GM23338 (cell line): ENCODE data around the gene MID1IP1. TPM values are rescaled to one million over a fixed set of nuclear protein-coding genes. Genes with fewer than 3 reads are reported as not detected.
A peak's percentile ranks its signal among the peaks of the same experiment; 100 is the strongest.

ENCODE experiments used
- ATAC-seq: fragments of 200-7000 bp; cut with Tn5 transposase; 3 replicates; pipeline ENCODE4 v1.9.1; 2020
- DNase-seq: peaks from one replicate; pipeline ENCODE4 v3.0.0-alpha.2; 2015; ENCODE audit warnings: low spot score
- H2AFZ ChIP-seq: fragments of 200-600 bp; sonication (generic); 2 replicates; pipeline ENCODE4 v1.8.0; 2016; ENCODE audit warnings: antibody characterized with exemption, mild to moderate bottlenecking, moderate library complexity
- H3F3A ChIP-seq: fragments of 200-600 bp; sonication (generic); replicated peaks from 2 replicates; pipeline ENCODE4 v1.8.0; 2017; ENCODE audit warnings: antibody characterized with exemption, mixed run types, low read depth
- H3K27ac ChIP-seq: fragments of 200-600 bp; sonication (generic); 2 replicates; pipeline ENCODE4 v1.6.1; 2016; ENCODE audit warnings: low read depth
- H3K27me3 ChIP-seq: fragments of 200-600 bp; sonication (generic); 2 replicates; pipeline ENCODE4 v1.8.0; 2016; ENCODE audit warnings: mild to moderate bottlenecking, mixed run types, moderate library complexity; ENCODE audit not compliant: insufficient read depth
- H3K36me3 ChIP-seq: fragments of 200-600 bp; sonication (generic); 2 replicates; pipeline ENCODE4 v1.8.0; 2016; ENCODE audit warnings: mild to moderate bottlenecking; ENCODE audit not compliant: insufficient read depth
- H3K4me1 ChIP-seq: fragments of 200-600 bp; sonication (generic); 2 replicates; pipeline ENCODE4 v1.8.0; 2016; ENCODE audit warnings: mild to moderate bottlenecking, moderate library complexity; ENCODE audit not compliant: insufficient read depth
- H3K4me2 ChIP-seq: fragments of 200-600 bp; sonication (generic); 2 replicates; pipeline ENCODE4 v1.7.1; 2017; ENCODE audit warnings: mixed run types
- H3K4me3 ChIP-seq: fragments of 200-600 bp; sonication (generic); 2 replicates; pipeline ENCODE4 v1.6.1; 2016; ENCODE audit warnings: mixed run types
- H3K79me2 ChIP-seq: fragments of 200-600 bp; sonication (generic); replicated peaks from 2 replicates; pipeline ENCODE4 v1.8.0; 2017; ENCODE audit warnings: mild to moderate bottlenecking; ENCODE audit not compliant: insufficient read depth
- H3K9me2 ChIP-seq: fragments of 200-600 bp; sonication (generic); 2 replicates; pipeline ENCODE4 v1.8.0; 2017; ENCODE audit not compliant: insufficient read depth
- H4K20me1 ChIP-seq: fragments of 200-600 bp; sonication (generic); replicated peaks from 2 replicates; pipeline ENCODE4 v1.8.0; 2017; ENCODE audit warnings: mild to moderate bottlenecking; ENCODE audit not compliant: insufficient read depth
- H3K27ac Mint-ChIP-seq: 2 replicates; pipeline ENCODE4 v1.8.0; 2020; ENCODE audit warnings: inconsistent platforms, mild to moderate bottlenecking, moderate library complexity, mixed read lengths
- H3K27me3 Mint-ChIP-seq: 3 replicates; pipeline ENCODE4 v1.8.0; 2022; ENCODE audit warnings: low read depth, mild to moderate bottlenecking, moderate library complexity, mixed read lengths, inconsistent platforms; ENCODE audit not compliant: insufficient read depth, poor library complexity
- H3K36me3 Mint-ChIP-seq: 3 replicates; pipeline ENCODE4 v1.8.0; 2021; ENCODE audit warnings: low read depth, mild to moderate bottlenecking, inconsistent platforms, moderate library complexity, mixed read lengths
- H3K4me1 Mint-ChIP-seq: 3 replicates; pipeline ENCODE4 v1.8.0; 2020; ENCODE audit warnings: mild to moderate bottlenecking, inconsistent platforms, mixed read lengths
- H3K4me3 Mint-ChIP-seq: 3 replicates; pipeline ENCODE4 v1.8.0; 2021; ENCODE audit warnings: moderate library complexity, mild to moderate bottlenecking, inconsistent platforms, mixed read lengths
- H3K9me3 Mint-ChIP-seq: 3 replicates; pipeline ENCODE4 v1.8.0; 2020; ENCODE audit warnings: moderate library complexity, mild to moderate bottlenecking, inconsistent platforms, mixed read lengths
- CREB1 ChIP-seq: fragments of 250-450 bp; sonication (Bioruptor Pico); IDR thresholded peaks from 2 replicates; pipeline ENCODE4 v1.5.0; 2020; ENCODE audit warnings: low read depth, mild to moderate bottlenecking, moderate library complexity
- CTCF ChIP-seq, 2 experiments: fragments of 200-600 bp in 1 of 2; sonication (generic) in 1 of 2; conservative IDR thresholded peaks; 2 replicates each; pipeline versions ENCODE4 v1.5.1 to v1.6.1; 2016 to 2017; ENCODE audit warnings: antibody characterized with exemption in 2 of 2, low read depth in 2 of 2, mild to moderate bottlenecking in 2 of 2, moderate library complexity in 1 of 2
- EZH2 ChIP-seq: fragments of 200-600 bp; sonication (generic); IDR thresholded peaks from one replicate; pipeline ENCODE4 v1.8.0; 2017; ENCODE audit warnings: antibody characterized with exemption, mild to moderate bottlenecking, low read depth; ENCODE audit not compliant: unreplicated experiment
- JUNB ChIP-seq: IDR thresholded peaks from one replicate; pipeline ENCODE4 v1.6.1; 2016; ENCODE audit warnings: antibody characterized with exemption; ENCODE audit not compliant: unreplicated experiment
- POLR2AphosphoS5 ChIP-seq: IDR thresholded peaks from 2 replicates; pipeline ENCODE4 v1.6.1; 2016; ENCODE audit warnings: antibody characterized with exemption, low read depth
- REST ChIP-seq: IDR thresholded peaks from one replicate; pipeline ENCODE4 v1.6.1; 2018; ENCODE audit warnings: antibody characterized with exemption; ENCODE audit not compliant: unreplicated experiment
- ZNF331 ChIP-seq: fragments of 250-450 bp; sonication (Bioruptor Pico); IDR thresholded peaks from 2 replicates; pipeline ENCODE4 v1.5.0; 2020; ENCODE audit warnings: low read depth, mild to moderate bottlenecking, moderate library complexity
- polyA plus RNA-seq: library from polyadenylated mRNA; unstranded; fragments of >200 nt; fragmentation: Nextera tagmentation; extraction: Ambion mirVana; gene quantifications from 2 replicates; pipeline ENCODE4 v1.2.1, GENCODE V29; 2016
- total RNA-seq: library from RNA; depleted of rRNA; stranded (reverse); fragments of >200 nt; shearing (Covaris generic); gene quantifications from 2 replicates; pipeline ENCODE4 v1.2.3, GENCODE V29; 2014
- TF ChIP-seq, protein P1 (sequence below): IDR thresholded peaks from 2 replicates; pipeline ENCODE4 v1.6.1; 2016; ENCODE audit warnings: antibody characterized with exemption

Gene MID1IP1
- total and polyA plus RNA-seq, 2 experiments from 2014 or later: 26.1 to 161 TPM

- no peaks in the 10 kb centered on the region for H3K9me2 ChIP-seq
- H2AFZ ChIP-seq: no peak overlapping the region
- Mint-ChIP-seq H3K36me3 (peaks cover 54% of the 10 kb centered on the region), H3K4me1 (peaks cover 16% of the 10 kb centered on the region), H3K9me3 (peaks cover 2% of the 10 kb centered on the region; the same call in 2 of the 3 replicates), H3K27ac (peak overlapping the region; percentile 99), H3K4me3 (peak overlapping the region; percentile 100), H3K27me3 (peaks cover 21% of the 10 kb centered on the region)
- DNase-seq: peak; percentile 87
- peak overlapping the region; percentile 81 for H3K4me2 ChIP-seq
- TF ChIP-seq, protein P1, sequence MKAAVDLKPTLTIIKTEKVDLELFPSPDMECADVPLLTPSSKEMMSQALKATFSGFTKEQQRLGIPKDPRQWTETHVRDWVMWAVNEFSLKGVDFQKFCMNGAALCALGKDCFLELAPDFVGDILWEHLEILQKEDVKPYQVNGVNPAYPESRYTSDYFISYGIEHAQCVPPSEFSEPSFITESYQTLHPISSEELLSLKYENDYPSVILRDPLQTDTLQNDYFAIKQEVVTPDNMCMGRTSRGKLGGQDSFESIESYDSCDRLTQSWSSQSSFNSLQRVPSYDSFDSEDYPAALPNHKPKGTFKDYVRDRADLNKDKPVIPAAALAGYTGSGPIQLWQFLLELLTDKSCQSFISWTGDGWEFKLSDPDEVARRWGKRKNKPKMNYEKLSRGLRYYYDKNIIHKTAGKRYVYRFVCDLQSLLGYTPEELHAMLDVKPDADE: no peak
- TF ChIP-seq ZNF331 (CRISPR knock-in tag): no peak
- TF ChIP-seq EZH2: no peak
- no peak for TF ChIP-seq CTCF (conservative IDR thresholded peaks at IDR 0.05; ENCODE audit: low read depth in 2 of 2)
- TF ChIP-seq CREB1: peak; percentile 62; the same call in 1 of the 2 replicates
- TF ChIP-seq REST: no peak
- TF ChIP-seq JUNB: no peak
- TF ChIP-seq POLR2AphosphoS5: peak; percentile 82
- no peaks in the 10 kb centered on the region for H3F3A ChIP-seq
- H3K4me3 ChIP-seq: peak overlapping the region; percentile 72
- H4K20me1 ChIP-seq: no peaks in the 10 kb centered on the region
- peak; percentile 83 for ATAC-seq
- no peaks in the 10 kb centered on the region for H3K27me3 ChIP-seq
- peaks cover 14% of the 10 kb centered on the region for H3K4me1 ChIP-seq
- H3K27ac ChIP-seq: peak overlapping the region; percentile 98
- peaks cover 6% of the 10 kb centered on the region; the same call in 1 of the 2 replicates for H3K36me3 ChIP-seq
- H3K79me2 ChIP-seq: peaks cover 52% of the 10 kb centered on the region
These were observed 2.6 kb downstream of the MID1IP1 start for GRCh38 chrX:38803588-38804431.
